HG03039 (cell line): Measurements from ENCODE around the gene MFNG.
"Not testable (repeated sequence)": the region's sequence is repeated elsewhere in the genome, so short reads cannot be mapped to it uniquely, and the experiment has no call there.

ENCODE experiments used
- ATAC-seq: cut with Tn5 transposase; IDR thresholded peaks from one replicate; pipeline ENCODE4 v1.9.1; 2021; ENCODE audit warnings: mild to moderate bottlenecking, moderate library complexity; ENCODE audit not compliant: unreplicated experiment

Gene MFNG

DNA sequence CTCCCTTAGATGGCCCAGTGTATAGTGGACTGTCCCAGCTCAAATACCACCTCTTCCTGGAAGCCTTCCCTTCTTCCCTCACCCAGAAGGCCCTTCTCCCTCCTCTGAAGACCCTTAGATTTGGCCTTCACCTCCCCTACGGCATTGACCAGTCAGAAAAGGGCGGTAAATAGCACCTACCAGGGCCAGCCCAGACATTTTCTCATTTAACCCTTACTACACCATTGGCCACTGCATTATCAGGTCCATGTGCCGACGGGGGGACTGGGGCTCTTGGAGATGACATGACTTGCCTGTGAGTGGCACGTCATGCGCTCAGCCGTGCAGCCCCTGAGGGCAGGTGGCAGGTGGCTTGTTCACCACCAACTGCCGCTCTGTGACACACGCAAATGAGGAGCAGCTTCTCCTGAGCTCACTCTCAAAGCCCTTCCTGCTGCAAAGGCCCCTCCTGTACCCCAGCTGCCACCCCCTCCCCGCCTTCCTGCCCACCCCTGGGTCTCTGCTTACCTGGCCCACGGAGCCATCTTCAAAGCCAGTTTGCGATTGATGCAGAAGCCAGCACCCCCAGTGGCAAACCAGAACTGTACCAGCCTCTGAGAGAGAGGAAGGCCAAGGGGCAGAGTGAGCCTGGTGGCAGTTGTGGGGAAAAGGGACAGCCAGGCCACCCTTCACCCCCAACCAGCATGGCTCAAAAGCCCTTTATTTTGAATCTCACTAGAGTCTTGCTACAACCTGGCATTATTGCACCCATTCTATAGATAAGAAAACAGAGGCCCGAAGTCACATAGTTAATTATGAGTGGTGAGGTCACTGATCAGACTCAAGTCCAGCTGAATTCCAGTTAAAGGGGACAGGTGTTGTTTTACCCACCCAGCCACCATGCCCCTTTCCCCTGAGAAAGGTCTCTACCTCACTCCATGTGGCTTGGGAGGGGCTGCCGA lies 9.5 kb downstream of the MFNG start:
- ATAC-seq: no peak

DNA sequence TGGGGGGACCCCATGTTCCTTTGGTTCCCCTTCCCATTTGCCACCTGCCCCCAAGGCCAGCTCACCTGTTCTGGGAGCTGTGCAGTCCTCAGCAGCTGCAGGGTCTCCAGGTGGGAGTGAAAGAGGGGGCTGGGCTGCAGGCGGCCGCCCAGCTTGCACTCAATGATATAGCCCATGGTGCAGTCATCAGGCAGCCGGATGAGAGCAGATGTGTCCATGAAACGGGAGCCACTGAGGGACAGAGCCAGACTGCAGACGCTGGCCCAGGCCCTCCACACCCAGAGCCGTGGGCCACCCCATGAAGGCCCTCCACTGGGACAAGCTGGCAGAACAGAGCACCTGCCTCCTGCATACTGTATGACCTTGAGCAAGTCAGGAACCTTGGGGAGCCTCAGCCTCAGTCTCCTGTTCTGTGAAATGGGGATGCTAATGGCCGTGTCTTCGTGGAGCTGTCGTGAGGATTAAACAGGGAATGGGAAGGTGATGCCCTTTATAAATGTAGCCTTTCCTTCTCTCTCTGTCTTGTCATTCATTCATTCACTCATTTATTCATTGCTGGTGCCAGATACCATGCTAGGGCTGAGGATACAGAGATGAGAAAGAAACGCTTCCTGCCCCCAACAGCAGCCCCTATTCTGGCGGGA lies 11.6 kb downstream of the MFNG start:
- no peak for ATAC-seq

DNA sequence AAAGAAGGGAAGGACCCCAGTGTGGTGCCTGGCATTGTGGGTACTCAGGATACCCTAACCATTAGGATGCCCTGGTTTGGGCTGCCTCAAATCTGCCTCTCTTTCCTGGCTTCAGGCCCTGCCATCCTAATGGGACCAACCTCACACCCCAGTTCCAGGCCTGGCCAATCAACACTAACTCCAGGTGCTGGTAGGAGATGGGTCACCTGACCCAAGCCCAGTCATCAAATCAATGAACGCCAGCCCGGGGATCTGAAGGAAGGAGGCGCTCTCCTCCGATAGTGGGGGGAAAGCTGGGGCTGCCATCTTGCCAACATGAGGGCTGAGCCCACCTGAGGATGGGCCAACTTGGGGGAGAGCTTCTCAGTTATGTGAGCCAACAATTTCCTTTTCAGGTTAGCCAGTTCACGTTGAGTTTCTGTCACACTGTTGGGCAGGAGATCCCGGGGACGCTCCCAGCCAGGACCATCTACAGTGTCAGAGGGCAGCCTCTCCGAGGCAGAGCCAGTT lies 12.7 kb downstream of the MFNG start:
- no peak for ATAC-seq

DNA sequence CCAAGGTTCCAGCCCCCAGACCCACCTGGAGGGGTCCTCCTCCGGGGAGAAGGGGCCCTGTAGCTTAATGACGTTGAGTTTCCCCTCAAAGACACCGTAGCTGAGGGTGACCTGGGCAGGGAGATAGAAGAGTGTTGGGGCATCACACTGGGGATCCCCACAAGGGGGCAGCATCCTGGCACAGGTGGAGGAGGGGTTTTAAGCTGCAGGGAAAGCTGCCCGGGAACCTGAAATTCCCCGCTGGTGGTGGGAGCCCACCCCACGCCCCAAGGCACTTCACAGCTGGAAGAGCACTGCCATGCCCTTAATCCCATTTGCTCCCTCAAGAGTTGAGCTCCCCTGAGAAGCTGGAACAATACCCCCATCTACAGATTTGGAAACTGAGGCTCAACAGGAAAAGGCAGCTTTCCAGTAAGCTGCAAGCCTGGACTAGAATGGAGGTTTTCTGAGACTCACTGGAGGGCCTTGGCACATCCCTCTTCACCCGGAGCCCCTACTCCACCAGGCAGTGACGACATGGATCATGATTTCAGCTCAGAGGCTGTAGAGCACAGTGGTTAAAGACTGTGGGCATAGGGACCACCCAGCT lies 13.7 kb downstream of the MFNG start:
- ATAC-seq: no peak

DNA sequence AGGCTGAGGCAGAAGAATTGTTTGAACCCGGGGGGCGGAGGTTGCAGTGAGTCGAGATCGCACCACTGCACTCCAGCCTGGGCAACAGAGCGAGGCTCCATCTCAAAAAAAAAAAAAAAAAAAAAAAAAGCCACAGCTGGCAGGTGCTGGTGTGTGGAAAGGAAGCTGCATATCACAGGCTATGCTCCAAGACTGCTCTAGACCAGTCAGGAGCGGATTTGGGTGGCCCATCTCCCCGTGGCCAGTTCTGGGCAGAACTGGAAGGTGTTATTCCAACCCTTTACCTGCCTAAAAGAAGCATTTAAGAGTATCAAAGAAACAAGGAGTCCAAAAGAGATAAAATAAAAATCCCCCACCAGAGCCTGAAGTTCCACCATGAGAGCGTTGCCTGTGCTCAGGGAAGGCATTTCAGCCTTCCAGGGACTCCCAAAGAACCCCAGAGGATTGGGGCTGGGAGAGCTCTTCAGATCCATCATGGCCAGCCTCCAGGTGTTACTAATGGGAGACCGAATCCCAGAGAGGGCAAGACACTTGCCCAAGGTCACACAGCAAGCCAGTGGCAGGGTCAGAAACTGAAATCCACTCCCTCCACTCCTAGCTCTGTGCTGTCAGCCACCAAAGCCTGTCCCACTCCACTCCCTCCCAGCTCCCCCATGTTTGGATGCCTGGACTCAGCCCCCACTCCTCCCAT lies 14.3 kb downstream of the MFNG start:
- no peak for ATAC-seq

DNA sequence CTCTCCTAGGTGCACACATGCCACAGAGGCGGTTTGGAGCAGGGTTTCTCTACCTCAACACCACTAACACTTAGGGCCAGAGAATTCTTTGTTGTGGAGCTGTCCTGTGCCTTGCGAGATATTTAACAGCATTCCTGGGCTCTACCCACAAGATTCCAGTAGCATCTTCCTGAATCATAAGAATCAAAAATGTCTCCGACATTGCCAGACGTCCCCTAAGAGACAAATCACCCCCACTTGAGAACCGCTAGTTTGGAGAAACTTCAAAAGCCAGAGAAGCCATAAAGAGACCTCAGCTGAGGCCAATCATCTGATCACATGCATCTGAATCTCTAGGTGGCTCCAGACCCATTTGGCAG lies 16.1 kb downstream of the MFNG start:
- no peak for ATAC-seq

DNA sequence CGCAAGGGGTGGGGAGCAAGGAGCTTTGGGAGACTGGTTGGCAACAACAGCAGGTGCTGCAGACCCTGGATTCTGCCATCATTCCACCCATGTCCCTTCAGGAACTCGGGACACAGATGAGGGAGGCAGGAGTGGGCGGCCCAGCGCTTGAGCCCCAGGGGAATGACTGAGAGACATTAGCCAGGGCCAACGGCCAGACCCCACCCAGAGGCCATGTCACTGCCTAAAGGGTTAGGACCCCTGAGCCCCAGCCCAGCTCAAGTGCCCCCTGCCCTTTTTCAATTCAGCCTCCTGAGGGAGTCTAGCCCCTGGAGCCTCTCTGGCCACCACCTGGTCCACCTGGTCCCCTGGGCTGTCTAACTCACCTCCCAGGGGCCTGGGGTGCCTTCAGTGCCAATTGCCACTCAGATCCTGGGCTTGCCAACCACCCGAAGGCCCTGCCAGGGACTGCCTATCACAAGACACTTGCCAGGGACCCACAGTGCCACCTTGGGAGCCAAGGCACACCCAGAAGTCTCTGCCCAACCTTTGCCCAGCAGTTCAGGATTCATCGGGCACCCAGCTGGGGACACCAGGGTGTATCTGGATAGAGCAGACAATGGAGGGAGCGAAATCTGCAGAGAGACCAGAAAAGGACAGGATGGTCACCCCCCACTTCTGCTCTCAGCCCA lies 16.6 kb downstream of the MFNG start:
- no peak for ATAC-seq

DNA sequence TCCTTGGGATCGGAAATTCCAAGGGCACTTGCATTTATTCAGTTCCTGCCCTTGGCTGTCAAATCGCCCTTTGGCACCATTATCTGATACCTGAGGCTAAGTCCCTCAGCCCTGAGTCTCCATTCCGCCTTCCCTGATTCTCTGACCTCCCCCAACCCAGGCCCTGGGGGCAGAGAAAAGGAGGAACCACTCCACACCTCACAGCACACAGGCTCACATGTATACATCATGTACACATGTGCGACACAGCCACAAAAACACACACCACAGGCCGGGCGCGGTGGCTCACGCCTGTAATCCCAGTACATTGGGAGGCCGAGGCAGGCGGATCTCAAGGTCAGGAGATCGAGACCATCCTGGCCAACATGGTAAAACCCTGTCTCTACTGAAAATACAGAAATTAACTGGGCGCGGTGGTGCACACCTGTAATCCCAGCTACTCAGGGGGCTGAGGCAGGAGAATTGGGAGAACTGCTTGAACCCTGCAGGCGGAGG lies 17.9 kb downstream of the MFNG start:
- ATAC-seq: not testable (repeated sequence)

DNA sequence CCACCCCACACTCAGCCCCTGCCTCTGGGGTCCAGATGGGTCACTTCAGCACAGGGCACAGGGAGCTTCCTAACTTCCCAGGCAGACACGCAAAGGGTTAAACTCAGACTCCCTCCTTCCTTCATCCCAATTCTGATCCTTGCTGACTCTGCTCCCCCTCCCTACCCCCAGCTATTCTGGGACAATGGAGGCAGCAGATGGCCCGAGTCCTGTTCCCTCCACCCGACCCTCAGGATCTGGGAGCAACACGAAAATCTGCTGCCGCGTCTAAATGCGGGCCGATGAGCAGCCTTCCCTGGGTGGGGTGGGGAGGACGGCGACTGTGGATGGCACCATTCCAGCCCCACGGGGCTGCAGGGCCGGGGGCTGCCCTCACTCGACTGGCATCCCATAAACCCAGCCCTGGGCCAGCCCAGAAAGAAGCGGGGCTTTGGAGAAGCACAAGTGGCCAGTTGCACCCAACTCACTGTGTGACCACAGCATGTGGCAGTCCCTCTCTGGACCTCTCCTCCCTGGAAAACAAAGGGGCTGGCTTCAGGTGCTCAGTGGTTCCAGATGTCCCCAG lies 18.7 kb downstream of the MFNG start:
- no peak for ATAC-seq

DNA sequence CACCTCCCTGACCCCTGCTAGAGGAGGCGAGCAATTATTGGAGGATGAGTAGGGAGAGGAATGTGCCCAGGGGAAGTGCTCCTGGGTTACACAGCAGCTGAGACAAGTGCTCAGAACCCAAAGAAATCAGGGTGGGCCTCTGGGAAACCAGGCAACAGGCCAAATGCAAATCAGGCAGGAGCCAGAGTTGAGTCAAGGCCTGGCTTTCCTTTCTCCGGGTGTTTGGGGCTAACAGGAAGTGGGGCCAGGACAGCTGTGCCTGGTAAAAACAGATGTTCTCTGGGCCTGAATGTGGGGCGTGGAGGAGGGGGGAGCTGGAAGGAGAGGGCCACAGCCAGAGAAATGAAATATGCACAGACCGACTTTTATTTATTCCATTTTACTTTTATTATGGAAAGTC lies 22.0 kb downstream of the MFNG start:
- no peak for ATAC-seq

DNA sequence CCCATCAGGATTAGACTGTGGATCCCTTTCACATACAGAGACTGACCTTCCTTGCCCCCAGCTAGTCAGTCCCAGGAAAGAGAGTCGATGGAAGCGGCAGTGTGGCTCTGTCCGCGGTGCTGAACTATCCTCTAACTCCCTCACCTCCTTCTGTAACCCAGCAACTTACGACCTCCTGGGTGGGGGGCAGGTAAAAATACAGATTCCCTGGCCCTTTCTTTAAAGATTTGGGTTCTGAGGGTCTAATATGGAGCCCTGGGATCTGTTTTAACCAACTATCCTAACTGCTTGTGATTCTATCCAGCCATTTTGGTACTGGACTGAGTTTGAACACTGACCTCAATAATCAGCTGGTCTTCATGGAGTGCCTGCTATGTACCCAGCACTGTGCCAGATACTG lies 23.2 kb downstream of the MFNG start:
- ATAC-seq: no peak

DNA sequence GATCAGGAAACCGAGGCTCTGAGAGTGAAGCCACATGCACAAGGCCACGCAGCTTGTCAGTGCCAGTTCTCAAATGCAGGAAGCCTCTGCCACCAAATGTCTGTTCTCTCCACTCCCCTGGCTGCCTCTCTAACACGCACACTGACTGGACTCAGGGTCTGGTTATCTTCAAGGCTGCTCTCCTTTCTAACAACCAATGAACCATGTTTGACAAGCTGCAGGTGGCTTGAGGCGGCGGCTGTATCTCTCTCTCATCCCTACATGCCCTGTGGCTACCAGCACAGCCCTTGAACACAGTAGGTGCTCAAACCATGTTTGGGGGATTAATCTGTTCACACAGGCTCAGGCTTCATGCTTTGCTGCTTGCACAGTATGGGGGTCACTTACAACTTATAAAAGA lies 23.7 kb downstream of the MFNG start:
- no peak for ATAC-seq

DNA sequence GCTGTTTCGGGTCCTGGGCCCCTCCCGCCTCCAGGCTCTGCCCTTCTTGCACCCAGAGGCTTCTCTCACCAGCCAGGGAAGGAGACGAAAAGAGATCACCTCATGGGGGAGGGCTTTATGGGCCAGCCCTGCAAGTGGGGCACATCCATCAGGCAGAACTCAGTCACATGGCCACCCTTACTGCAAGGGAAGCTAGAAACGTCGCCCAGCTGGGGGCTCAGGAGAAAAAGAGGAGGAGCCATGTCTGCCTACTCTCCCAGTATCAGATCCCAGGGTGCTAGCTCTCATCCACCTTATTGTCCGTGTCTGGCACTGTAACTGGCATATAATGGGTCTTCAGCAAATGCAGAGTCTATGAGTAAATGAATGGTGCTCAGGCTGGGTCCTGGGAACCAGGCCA lies 24.2 kb downstream of the MFNG start:
- ATAC-seq: no peak

DNA sequence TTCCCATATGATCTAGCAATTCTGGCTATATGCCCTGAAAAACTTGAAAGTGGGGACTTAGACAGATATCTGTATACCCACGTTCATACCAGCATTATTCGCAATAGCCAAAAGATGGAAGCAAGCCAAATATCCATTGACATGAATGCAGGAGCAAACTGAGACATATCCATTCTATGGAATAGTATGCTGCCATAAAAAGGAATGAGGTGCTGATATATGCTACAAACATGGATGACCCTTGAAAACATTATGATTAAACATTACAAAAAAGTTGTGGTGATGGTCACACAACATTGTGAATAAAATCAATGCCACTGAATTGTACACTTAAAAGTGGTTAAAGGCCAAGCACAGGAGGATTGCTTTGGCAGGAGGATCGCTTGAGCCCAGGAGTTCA lies 25.5 kb downstream of the MFNG start:
- ATAC-seq: no peak

DNA sequence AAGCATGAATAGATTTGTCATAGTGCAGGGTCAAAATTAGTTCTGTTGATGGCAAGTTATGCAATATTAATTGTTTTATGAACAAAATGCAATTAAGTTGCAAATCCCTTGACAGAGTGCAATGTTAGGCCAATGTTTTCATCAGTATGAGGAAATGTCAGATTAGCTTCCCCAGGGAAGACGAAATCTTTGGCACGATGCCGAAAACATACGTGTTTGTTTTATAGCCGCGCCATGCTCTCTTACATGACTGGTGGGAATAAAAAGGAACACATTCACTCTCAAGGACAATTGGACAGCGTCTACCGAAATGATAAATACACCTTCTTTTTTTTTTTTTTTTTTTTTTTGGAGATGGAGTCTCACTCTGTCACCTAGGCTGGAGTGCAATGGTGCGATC lies 27.0 kb downstream of the MFNG start:
- no peak for ATAC-seq

DNA sequence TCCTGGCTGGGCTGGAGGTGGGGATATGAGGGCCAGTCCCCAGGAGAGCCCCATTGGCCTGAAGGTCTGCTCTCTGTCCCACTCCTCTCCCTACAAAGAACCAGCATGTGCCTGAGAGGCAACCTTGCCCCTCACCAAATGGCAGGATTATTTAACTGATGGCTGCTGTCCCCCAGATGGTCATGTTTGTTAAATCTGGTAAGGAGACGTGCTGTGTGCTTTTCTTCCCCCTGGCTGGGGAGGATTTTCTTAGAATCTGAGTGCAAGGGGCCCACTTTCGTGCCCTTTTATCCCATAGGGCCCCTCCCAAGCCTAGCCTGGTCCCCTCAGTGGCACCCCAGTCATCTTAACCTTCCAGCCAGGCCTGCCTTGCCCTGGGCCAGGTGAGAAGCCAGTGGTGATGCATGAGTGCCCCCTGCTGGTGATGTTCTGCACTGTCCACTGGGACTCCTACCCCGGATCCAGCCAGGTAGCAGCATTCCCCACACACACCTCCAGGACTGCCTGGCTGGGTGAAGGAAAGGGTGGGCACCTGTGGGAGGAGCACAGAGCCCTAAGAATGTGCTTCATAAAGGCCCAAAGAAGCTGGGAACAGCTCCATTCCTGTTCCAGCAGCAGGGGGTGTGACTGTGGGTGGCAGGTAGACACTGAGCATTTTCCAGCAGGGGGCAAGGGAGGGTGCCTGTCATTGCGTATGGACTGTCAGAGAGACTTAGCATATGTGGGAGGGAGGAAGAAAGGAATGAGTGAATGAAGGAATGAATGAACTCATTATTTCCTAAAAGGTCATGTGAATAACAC lies 28.9 kb downstream of the MFNG start:
- no peak for ATAC-seq

DNA sequence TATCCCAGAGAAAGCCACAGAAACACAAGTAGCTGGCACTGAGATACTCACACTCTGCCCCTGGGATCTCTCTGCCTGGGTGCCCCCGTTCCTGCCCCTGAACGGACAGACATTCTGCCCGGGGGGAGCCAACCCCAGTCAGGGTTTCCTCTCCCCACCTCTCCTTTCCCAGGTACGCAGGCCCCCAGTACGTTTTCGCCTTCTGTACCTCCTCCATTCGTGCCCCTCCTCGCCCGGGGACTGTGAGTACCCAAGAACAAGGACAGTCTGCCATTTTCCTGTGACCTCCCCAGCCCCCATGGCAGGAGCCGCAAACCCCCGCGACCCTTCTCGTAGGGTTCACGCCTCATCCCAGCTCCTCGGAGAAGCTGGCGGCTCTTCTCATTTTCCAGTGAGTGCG lies 29.8 kb downstream of the MFNG start:
- no peak for ATAC-seq

DNA sequence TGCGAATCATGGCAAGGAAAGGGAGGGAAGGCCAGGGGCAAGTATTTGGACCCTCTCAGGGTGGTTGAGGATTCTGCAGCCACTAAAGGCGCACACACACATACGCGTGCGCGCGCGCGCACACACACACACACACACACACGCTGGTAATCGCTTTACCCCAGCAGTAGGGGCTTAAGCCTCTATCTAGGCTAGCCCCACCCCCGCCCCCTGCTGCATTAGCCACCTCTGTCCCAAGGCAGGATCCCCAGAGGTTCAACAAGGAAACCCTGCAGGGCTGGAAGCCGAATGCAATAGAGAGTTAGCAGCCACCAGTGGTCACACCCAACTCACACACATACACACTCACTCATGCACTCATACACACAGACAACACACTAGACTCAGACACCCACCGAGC lies 30.3 kb downstream of the MFNG start:
- no peak for ATAC-seq

DNA sequence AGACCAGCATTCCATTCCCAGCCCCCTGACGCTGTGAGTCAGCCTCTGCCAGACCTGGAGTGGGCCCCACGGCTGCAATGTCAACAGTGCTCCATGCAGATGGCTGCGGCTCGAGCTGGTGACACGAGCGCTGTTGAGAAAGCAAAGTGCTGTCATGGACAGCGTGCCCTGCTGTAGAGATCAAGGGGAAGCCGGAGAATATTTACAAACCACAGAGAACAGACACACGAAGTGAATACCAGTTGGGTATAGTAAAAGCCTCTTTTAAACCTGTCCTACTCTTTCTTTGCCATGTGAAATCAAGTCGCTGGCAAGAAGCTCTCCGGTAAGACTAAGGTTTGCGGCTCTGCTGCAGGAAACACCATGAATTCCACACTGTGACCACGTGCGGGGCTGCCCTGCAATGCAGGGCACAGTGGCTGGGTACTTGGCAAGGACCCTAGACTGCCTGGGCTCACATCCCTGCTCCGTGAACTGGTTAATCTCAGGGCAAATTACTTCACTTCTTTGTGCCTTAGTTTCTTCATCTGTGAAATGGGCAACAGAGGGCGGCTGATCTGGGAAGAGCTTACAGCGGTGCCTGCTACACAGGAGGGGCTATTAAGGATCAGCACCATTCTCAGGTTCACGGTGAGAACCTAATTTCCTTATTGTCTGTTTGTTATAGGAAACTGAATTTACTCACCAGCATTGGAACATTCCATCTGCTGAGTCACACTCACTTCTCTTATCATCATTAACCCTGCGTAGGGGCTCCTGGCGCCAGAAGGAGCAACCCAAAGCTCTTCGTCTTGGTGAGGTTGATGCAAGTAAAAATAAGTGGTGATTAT lies 31.1 kb downstream of the MFNG start:
- no peak for ATAC-seq
